Inferior parietal cortex (tissue), 1 donor: ENCODE results near the gene TENM3.
A peak's percentile ranks its signal among the peaks of the same experiment; 100 is the strongest.

Experiments used
- DNase-seq: peaks from one replicate; pipeline ENCODE4 v3.0.0-alpha.2; 2016; ENCODE audit errors: extremely low spot score

Gene TENM3

GRCh38 chr4:182288534-182288933 is 45.3 kb downstream of the TENM3 start:
- no peak for DNase-seq

GRCh38 chr4:182289809-182290208 is 46.6 kb downstream of the TENM3 start:
- no peak for DNase-seq

DNA sequence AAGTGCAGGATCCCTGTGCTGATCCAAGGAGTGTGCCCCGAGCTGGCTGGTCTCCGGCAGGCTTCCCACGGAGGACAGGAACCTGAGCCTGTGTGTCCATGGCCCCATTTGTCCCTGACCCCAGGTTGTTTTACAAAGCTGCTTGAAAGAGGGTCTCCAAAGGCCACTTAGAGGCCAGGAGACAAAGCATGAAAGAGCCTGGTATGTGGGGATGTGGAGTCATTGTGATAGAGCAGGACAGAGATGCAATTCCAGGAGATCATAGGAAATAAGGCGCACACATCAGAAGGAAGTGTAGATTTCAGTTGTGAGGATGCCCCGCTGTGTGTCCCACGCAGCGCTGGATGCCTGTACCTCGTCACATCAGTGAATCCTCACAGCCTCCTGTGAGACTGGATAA is 48.0 kb downstream of the TENM3 start:
- no peak for DNase-seq

- no peak for DNase-seq
Measured at GRCh38 chr4:182291597-182292270, 48.5 kb downstream of the TENM3 start.

- no peak for DNase-seq
Measured at GRCh38 chr4:182292612-182293011, 49.4 kb downstream of the TENM3 start.

DNA sequence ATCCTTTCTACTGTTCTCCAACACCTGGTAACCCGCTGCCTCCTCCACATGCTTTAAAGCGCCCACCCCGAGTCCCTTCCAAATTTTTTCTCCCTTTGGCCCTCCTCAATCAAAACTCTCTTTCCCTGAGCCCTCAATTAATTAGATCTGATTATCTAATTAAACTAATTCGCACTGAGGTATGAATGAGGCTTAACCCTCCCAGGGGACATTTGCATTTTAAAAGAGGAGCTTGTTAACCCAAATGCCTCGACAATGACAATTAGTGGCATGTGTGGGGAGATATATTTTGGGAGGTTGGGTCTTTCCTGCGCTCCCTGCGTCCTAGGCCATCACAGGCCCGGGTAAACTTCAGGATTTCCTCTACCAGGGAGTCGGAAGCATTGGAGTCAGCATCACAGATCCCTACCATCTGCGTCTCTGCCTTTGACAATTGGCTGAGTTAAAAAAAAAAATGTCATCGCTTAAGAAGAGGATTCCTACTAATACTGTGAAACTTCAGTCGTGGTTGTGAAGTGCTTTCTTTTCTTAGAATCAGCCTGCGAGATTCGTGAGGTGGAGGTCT is 50.6 kb downstream of the TENM3 start:
- no peak for DNase-seq

GRCh38 chr4:182294451-182294850 is 51.2 kb downstream of the TENM3 start:
- DNase-seq = peak; percentile 9

- DNase-seq = no peak
Measured at GRCh38 chr4:182297659-182298058, 54.5 kb downstream of the TENM3 start.

- no peak for DNase-seq
Measured at GRCh38 chr4:182301736-182302135, 58.5 kb downstream of the TENM3 start.

DNA sequence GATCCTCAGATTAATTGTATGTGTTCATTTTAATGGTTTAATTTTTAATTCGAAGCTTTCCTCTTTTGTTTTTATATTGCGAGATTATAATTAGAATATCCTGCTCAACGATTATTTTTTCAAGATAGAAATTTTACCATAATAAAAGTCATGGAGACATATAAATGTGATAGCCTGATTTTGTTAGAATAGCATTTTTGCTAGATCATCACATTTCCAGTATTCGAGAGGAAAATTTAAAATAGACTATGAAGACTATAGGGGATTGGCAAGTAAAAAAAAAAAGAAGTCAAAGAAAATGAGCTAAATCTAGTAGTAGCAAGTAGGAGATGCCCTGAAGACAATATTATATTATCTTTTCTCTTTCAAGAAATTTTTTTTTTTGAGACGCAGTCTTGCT is 60.6 kb downstream of the TENM3 start:
- DNase-seq = no peak

- no peak for DNase-seq
Measured at GRCh38 chr4:182306792-182307507, 63.7 kb downstream of the TENM3 start.

DNA sequence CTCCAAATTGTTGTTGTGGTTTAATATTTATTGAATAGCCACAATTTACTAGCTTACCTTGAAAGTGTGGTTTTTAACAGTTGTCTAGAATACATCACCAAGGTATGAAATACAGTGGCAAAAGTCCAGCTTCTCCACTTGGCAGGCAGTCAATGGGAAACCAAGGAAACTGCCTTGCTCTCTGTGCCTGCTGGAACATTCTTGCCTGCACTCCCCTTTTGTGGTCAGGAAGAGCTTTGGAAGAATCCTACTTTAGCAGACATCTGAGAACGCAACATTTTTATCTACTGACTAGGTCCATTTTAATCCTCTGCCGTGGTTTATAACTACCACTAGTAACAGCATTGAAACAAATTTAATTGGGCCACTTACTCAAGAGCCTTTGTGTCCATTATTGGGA is 64.5 kb downstream of the TENM3 start:
- DNase-seq = no peak

DNA sequence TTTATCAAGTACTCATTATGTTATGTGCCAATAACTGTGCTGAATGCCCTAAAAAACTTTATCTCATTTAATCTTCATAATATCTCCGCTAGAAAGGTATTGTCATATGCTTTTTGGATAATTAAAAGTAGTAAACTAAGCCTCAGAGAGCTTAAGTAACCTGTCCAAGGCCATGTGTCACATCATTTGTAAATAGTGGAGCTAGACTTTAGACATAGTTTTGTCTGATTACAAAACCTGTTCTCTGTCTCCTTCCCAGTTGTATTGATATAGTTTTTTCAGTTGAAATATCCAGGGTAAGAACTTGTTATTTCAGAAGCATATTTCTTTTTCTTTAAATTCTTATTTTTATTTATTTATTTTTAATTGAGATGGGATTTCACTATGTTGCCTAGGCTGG is 66.7 kb downstream of the TENM3 start:
- DNase-seq = no peak

DNA sequence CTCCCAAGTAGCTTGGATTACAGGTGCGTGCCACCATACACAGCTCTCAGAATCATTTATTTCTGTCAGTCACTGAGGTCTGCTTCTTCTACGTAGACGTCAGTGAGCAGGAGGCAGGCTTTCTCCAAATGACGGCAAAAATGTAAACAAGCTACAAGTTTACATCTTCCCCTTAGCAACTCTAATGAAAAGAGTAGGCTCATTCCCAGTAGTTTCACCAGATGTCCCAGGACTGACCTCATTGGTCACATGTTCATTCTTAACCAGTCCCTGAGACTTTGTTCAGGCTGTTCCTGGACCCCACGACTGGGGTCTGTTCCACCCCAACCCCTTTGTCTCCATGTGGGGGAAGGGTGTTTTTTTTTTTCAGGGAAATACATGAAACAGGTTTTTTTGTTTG is 67.1 kb downstream of the TENM3 start:
- no peak for DNase-seq

GRCh38 chr4:182310962-182311361 is 67.8 kb downstream of the TENM3 start:
- no peak for DNase-seq

GRCh38 chr4:182314537-182314936 is 71.3 kb downstream of the TENM3 start:
- no peak for DNase-seq

GRCh38 chr4:182318256-182318655 is 75.1 kb downstream of the TENM3 start:
- no peak for DNase-seq

DNA sequence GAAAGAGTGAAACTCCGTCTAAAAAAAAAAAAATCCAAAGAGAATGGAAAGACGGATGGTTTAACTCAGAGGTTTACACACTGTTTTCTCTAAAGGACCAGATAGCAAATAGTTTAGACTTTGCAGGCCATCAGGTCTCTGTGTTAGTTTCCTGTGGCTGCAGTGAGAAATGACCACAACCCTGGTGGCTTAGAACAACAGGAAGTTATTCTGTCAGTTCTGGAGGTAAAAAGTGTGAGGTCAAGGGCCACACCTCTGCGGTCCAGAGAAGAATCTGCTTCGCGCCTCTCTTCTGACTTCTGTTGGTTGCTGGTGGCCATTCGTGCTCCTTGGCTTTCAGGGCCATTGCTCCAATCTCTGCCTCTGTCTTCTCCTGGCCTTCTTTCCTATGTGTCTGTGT is 76.9 kb downstream of the TENM3 start:
- DNase-seq = no peak

- DNase-seq = no peak
Measured at GRCh38 chr4:182320580-182320979, 77.4 kb downstream of the TENM3 start.

- DNase-seq = no peak
Measured at GRCh38 chr4:182324282-182324681, 81.1 kb downstream of the TENM3 start.

DNA sequence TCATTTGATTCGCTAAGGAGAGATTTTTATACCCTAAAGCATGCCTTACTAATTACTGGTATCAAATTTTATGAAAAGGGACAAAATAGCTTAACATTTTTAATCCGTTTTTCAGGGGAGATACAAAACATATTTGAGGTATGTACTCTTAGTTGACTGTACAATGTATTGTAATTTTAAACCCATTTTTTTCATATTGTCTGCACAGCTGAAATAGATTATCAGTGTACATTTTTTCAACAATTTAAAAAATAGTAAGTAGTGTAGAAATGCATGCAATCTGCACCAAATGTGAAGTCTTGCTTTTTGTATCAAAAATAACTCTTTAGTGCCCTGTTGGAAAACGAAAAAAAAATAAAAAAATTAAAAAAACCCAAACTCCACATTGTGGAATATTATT is 82.2 kb downstream of the TENM3 start:
- DNase-seq = no peak

GRCh38 chr4:182325848-182326255 is 82.7 kb downstream of the TENM3 start:
- DNase-seq = no peak

- no peak for DNase-seq
Measured at GRCh38 chr4:182328505-182328904, 85.3 kb downstream of the TENM3 start.
